HPDE6-E6E7 (cell line): ENCODE measurements around the gene TMEM231.
A peak's percentile ranks its signal among the peaks of the same experiment; 100 is the strongest.
"Not testable (repeated sequence)": the region's sequence is repeated elsewhere in the genome, so short reads cannot be mapped to it uniquely, and the experiment has no call there.

Source experiments
- DNase-seq: peaks from one replicate; pipeline ENCODE4 v3.0.0; 2011; ENCODE audit warnings: missing footprints; ENCODE audit errors: extremely low spot score

TMEM231 gene

GRCh38 chr16:75566758-75567255, 10.8 kb upstream of the TMEM231 start:
- DNase-seq = no peak

GRCh38 chr16:75566040-75566757, 10.1 kb upstream of the TMEM231 start, which contains the start of gene GABARAPL2:
Gene GABARAPL2 (plus strand): TSS chr16:75566379. CDS start chr16:75566487, 108 bp downstream.
- DNase-seq = peak; percentile 85

- DNase-seq = no peak
Observed at GRCh38 chr16:75565640-75566039, 9.6 kb upstream of the TMEM231 start.

GRCh38 chr16:75559564-75560372, 3.7 kb upstream of the TMEM231 start:
- no peak for DNase-seq

- DNase-seq = no peak
Observed at GRCh38 chr16:75558846-75559401, 2.9 kb upstream of the TMEM231 start.

GRCh38 chr16:75556431-75556950, 439 bp upstream of the TMEM231 start:
- no peak for DNase-seq

GRCh38 chr16:75555213-75555706, 792 bp downstream of the TMEM231 start:
- peak; percentile 93 for DNase-seq

GRCh38 chr16:75552951-75553350, 3.1 kb downstream of the TMEM231 start:
- DNase-seq = no peak

GRCh38 chr16:75550211-75550662, 5.8 kb downstream of the TMEM231 start:
- peak; percentile 38 for DNase-seq

- DNase-seq = not testable (repeated sequence)
Observed at GRCh38 chr16:75548456-75548855, 7.6 kb downstream of the TMEM231 start.

GRCh38 chr16:75546293-75546692, 9.8 kb downstream of the TMEM231 start:
- DNase-seq = no peak

GRCh38 chr16:75545879-75546278, 10.2 kb downstream of the TMEM231 start:
- not testable (repeated sequence) for DNase-seq

GRCh38 chr16:75542462-75542861, 13.6 kb downstream of the TMEM231 start:
- DNase-seq = not testable (repeated sequence)

GRCh38 chr16:75541236-75541635, 14.8 kb downstream of the TMEM231 start:
- no peak for DNase-seq

GRCh38 chr16:75538882-75539565, 17.0 kb downstream of the TMEM231 start:
- DNase-seq = not testable (repeated sequence)

GRCh38 chr16:75537776-75538175, 18.3 kb downstream of the TMEM231 start:
- DNase-seq = no peak

GRCh38 chr16:75535901-75536300, 20.2 kb downstream of the TMEM231 start, which contains the start of gene CHST5:
Gene CHST5 (minus strand): TSS chr16:75536108. CDS start chr16:75530384, 5,724 bp downstream.
- no peak for DNase-seq

- no peak for DNase-seq
Observed at GRCh38 chr16:75535211-75535843, 20.7 kb downstream of the TMEM231 start.

- DNase-seq = no peak
Observed at GRCh38 chr16:75534560-75535205, 21.4 kb downstream of the TMEM231 start.

GRCh38 chr16:75532791-75533190, 23.3 kb downstream of the TMEM231 start:
- DNase-seq = no peak
